ENCODE measurements around the gene TIMM10B.

Gene TIMM10B, protein sequence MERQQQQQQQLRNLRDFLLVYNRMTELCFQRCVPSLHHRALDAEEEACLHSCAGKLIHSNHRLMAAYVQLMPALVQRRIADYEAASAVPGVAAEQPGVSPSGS

DNA sequence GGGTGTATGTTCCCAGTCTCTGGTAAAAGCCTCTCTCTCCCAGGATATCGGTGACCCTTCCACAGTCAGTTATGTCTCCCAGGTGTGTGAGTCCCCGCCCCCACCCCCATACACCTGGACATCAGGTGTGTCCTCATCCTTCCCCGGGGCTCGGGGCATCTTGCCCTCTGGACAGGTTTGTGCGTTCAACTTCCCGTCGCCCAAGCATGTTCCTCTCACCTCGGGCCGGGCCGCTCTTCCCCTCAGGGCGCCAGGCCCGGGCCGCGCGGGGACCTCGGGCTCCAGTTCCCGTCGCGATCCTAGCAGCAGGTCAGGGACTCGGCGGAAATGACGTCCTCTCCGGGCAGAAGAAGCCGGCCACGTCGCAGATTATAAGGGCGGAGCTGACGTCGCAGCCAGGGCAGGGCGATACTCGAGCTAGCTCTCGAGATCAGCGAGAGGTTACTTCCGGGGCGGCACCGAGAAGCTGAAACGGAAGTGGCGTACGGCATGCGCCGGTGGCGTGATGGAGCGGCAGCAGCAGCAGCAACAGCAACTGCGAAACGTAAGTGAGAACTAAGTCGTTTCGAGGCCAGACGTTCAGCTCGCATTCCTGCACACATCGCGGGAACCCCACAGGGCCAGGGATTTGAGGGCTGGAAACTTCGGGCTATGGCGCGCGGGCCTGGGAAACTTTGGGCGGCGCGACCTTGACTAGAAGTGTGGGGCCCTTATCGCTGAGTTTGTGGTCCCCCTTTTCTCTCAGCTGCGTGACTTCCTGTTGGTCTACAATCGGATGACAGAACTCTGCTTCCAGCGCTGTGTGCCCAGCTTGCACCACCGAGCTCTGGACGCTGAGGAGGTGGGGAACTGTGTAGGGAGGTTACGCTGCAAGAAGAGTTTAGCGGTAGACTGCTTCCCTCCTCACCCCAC lies at the start of gene TIMM10B, which contains the start of gene ARFIP2:
Gene TIMM10B (plus strand): TSS at position 490 of the 912 bp plus-strand sequence. CDS start 16 bp downstream, at position 506.
Gene ARFIP2 (minus strand): TSS at position 320 of the 912 bp plus-strand sequence. CDS start 910 bp downstream, outside the sequence.
- Histone ChIP-seq H3K27ac (ENCODE audit: low read depth, low read length) (peak within 1 kb of the TSS; percentile 86), H3K36me3 (ENCODE audit: control insufficient read depth, insufficient read depth, low read length) (peaks cover 77% of the 10 kb centered on the region), H3K4me3 (ENCODE audit: low read depth, low read length) (peak within 1 kb of the TSS; percentile 97), H3K9ac (ENCODE audit: low read length) (peak within 1 kb of the TSS; percentile 92), H3K4me1 (ENCODE audit: control insufficient read depth, insufficient read depth, low read length) (peaks cover 14% of the 10 kb centered on the region), H3K27me3 (ENCODE audit: control insufficient read depth, insufficient read depth, low read length) (no peaks in the 10 kb centered on the region), H3K9me3 (ENCODE audit: control insufficient read depth, insufficient read depth, low read depth, low read length) (no peaks in the 10 kb centered on the region)

GRCh38 chr11:6431861-6432260 lies 49.4 kb upstream of the TIMM10B start:
- Histone ChIP-seq H3K27me3 (ENCODE audit: control insufficient read depth, insufficient read depth, low read length) (no peaks in the 10 kb centered on the region), H3K4me1 (ENCODE audit: control insufficient read depth, insufficient read depth, low read length) (0 out of 2 replicates have a peak, but pooled peaks cover 4% of the 10 kb centered on the region), H3K36me3 (ENCODE audit: control insufficient read depth, insufficient read depth, low read length) (no peaks in the 10 kb centered on the region), H3K9me3 (ENCODE audit: control insufficient read depth, insufficient read depth, low read depth, low read length) (no peaks in the 10 kb centered on the region), H3K4me3 (ENCODE audit: low read depth, low read length) (no peak overlapping the region), H3K9ac (ENCODE audit: low read length) (no peak overlapping the region), H3K27ac (ENCODE audit: low read depth, low read length) (no peak overlapping the region)

GRCh38 chr11:6433998-6434660 lies 47.2 kb upstream of the TIMM10B start:
- Histone ChIP-seq H3K4me3 (ENCODE audit: low read depth, low read length) (no peak overlapping the region), H3K27me3 (ENCODE audit: control insufficient read depth, insufficient read depth, low read length) (no peaks in the 10 kb centered on the region), H3K27ac (ENCODE audit: low read depth, low read length) (no peak overlapping the region), H3K4me1 (ENCODE audit: control insufficient read depth, insufficient read depth, low read length) (no peaks in the 10 kb centered on the region), H3K9me3 (ENCODE audit: control insufficient read depth, insufficient read depth, low read depth, low read length) (no peaks in the 10 kb centered on the region), H3K36me3 (ENCODE audit: control insufficient read depth, insufficient read depth, low read length) (no peaks in the 10 kb centered on the region), H3K9ac (ENCODE audit: low read length) (no peak overlapping the region)

DNA sequence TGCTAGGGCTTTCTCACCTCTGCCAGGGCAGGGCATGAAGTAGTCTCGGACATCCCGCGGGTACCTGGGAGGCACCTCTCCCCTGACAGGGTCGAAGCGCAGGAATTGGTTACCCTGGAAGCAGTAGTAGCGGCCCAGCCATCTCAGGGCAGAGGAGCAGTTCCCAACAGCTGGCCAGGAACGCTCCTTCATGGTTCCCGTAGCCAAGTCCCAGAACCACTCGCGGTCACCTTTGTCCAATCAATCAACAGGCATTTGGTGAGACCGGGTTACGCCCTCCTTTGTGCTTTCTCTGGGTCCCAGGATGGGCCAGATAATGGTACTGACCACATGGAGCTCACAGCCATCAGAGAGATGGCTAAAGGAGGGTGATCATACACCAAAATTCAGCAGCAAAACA lies 43.9 kb upstream of the TIMM10B start:
- H3K27ac ChIP-seq (ENCODE audit: low read depth, low read length): no peak overlapping the region
- no peaks in the 10 kb centered on the region for H3K36me3 ChIP-seq (ENCODE audit: control insufficient read depth, insufficient read depth, low read length)
- H3K4me3 ChIP-seq (ENCODE audit: low read depth, low read length): no peak overlapping the region
- H3K9me3 ChIP-seq (ENCODE audit: control insufficient read depth, insufficient read depth, low read depth, low read length): no peaks in the 10 kb centered on the region
- no peak overlapping the region for H3K9ac ChIP-seq (ENCODE audit: low read length)
- no peaks in the 10 kb centered on the region for H3K27me3 ChIP-seq (ENCODE audit: control insufficient read depth, insufficient read depth, low read length)
- H3K4me1 ChIP-seq (ENCODE audit: control insufficient read depth, insufficient read depth, low read length): peaks cover 9% of the 10 kb centered on the region; the same call in 1 of the 2 replicates

- no peak overlapping the region for H3K4me3 ChIP-seq (ENCODE audit: low read depth, low read length)
- no peaks in the 10 kb centered on the region for H3K27me3 ChIP-seq (ENCODE audit: control insufficient read depth, insufficient read depth, low read length)
- no peaks in the 10 kb centered on the region for H3K36me3 ChIP-seq (ENCODE audit: control insufficient read depth, insufficient read depth, low read length)
- no peak overlapping the region for H3K9ac ChIP-seq (ENCODE audit: low read length)
- peaks cover 9% of the 10 kb centered on the region; the same call in 1 of the 2 replicates for H3K4me1 ChIP-seq (ENCODE audit: control insufficient read depth, insufficient read depth, low read length)
- no peaks in the 10 kb centered on the region for H3K9me3 ChIP-seq (ENCODE audit: control insufficient read depth, insufficient read depth, low read depth, low read length)
- H3K27ac ChIP-seq (ENCODE audit: low read depth, low read length): no peak overlapping the region
Measured at GRCh38 chr11:6437993-6438392, 43.3 kb upstream of the TIMM10B start.

- Histone ChIP-seq H3K27ac (ENCODE audit: low read depth, low read length) (no peak overlapping the region), H3K9ac (ENCODE audit: low read length) (no peak overlapping the region), H3K9me3 (ENCODE audit: control insufficient read depth, insufficient read depth, low read depth, low read length) (no peaks in the 10 kb centered on the region), H3K4me3 (ENCODE audit: low read depth, low read length) (no peak overlapping the region), H3K36me3 (ENCODE audit: control insufficient read depth, insufficient read depth, low read length) (no peaks in the 10 kb centered on the region), H3K4me1 (ENCODE audit: control insufficient read depth, insufficient read depth, low read length) (peaks cover 12% of the 10 kb centered on the region; the same call in 1 of the 2 replicates), H3K27me3 (ENCODE audit: control insufficient read depth, insufficient read depth, low read length) (no peaks in the 10 kb centered on the region)
Measured at GRCh38 chr11:6438979-6439571, 42.2 kb upstream of the TIMM10B start.

- Histone ChIP-seq H3K4me1 (ENCODE audit: control insufficient read depth, insufficient read depth, low read length) (peaks cover 12% of the 10 kb centered on the region; the same call in 1 of the 2 replicates), H3K9ac (ENCODE audit: low read length) (no peak within 1 kb of the TSS), H3K9me3 (ENCODE audit: control insufficient read depth, insufficient read depth, low read depth, low read length) (no peaks in the 10 kb centered on the region), H3K27me3 (ENCODE audit: control insufficient read depth, insufficient read depth, low read length) (no peaks in the 10 kb centered on the region), H3K27ac (ENCODE audit: low read depth, low read length) (no peak within 1 kb of the TSS), H3K4me3 (ENCODE audit: low read depth, low read length) (no peak within 1 kb of the TSS), H3K36me3 (ENCODE audit: control insufficient read depth, insufficient read depth, low read length) (no peaks in the 10 kb centered on the region)
Measured at GRCh38 chr11:6440906-6441358, 40.4 kb upstream of the TIMM10B start, which contains the start of gene HPX. Gene HPX, minus strand, starts transcription at chr11:6440987. Its CDS starts 24 bp downstream, at chr11:6440963.

GRCh38 chr11:6442441-6442840 lies 38.9 kb upstream of the TIMM10B start:
- H3K4me1 ChIP-seq (ENCODE audit: control insufficient read depth, insufficient read depth, low read length): peaks cover 12% of the 10 kb centered on the region; the same call in 1 of the 2 replicates
- H3K4me3 ChIP-seq (ENCODE audit: low read depth, low read length): no peak overlapping the region
- H3K9ac ChIP-seq (ENCODE audit: low read length): no peak overlapping the region
- H3K27me3 ChIP-seq (ENCODE audit: control insufficient read depth, insufficient read depth, low read length): no peaks in the 10 kb centered on the region
- H3K9me3 ChIP-seq (ENCODE audit: control insufficient read depth, insufficient read depth, low read depth, low read length): no peaks in the 10 kb centered on the region
- no peaks in the 10 kb centered on the region for H3K36me3 ChIP-seq (ENCODE audit: control insufficient read depth, insufficient read depth, low read length)
- no peak overlapping the region for H3K27ac ChIP-seq (ENCODE audit: low read depth, low read length)

GRCh38 chr11:6443269-6444003 lies 37.9 kb upstream of the TIMM10B start:
- Histone ChIP-seq H3K9ac (ENCODE audit: low read length) (no peak overlapping the region), H3K27me3 (ENCODE audit: control insufficient read depth, insufficient read depth, low read length) (no peaks in the 10 kb centered on the region), H3K36me3 (ENCODE audit: control insufficient read depth, insufficient read depth, low read length) (no peaks in the 10 kb centered on the region), H3K4me3 (ENCODE audit: low read depth, low read length) (no peak overlapping the region), H3K9me3 (ENCODE audit: control insufficient read depth, insufficient read depth, low read depth, low read length) (no peaks in the 10 kb centered on the region), H3K27ac (ENCODE audit: low read depth, low read length) (no peak overlapping the region), H3K4me1 (ENCODE audit: control insufficient read depth, insufficient read depth, low read length) (peaks cover 12% of the 10 kb centered on the region; the same call in 1 of the 2 replicates)

DNA sequence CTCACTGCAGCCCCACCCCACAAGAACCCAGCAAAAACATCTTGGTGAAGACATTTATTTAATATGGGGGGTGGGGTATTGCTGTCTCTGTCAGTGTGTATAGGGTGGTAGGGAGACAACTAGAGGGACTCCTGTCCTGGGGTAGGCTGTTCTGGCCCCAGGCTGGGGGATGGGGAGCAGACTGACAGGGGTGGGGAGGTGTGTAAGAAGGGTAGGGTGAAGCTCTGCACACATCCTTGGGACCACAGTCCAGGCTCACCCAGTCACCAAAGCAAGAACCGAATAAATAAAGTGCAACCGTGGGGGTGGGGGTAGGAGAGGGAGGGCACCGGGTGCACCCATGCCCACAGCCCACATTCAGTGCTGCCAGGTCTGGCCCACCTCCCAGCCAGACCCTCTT lies 32.7 kb upstream of the TIMM10B start:
- H3K4me3 ChIP-seq (ENCODE audit: low read depth, low read length): no peak overlapping the region
- no peaks in the 10 kb centered on the region for H3K27me3 ChIP-seq (ENCODE audit: control insufficient read depth, insufficient read depth, low read length)
- H3K9ac ChIP-seq (ENCODE audit: low read length): no peak overlapping the region
- peaks cover 23% of the 10 kb centered on the region for H3K36me3 ChIP-seq (ENCODE audit: control insufficient read depth, insufficient read depth, low read length)
- no peaks in the 10 kb centered on the region for H3K4me1 ChIP-seq (ENCODE audit: control insufficient read depth, insufficient read depth, low read length)
- no peaks in the 10 kb centered on the region for H3K9me3 ChIP-seq (ENCODE audit: control insufficient read depth, insufficient read depth, low read depth, low read length)
- H3K27ac ChIP-seq (ENCODE audit: low read depth, low read length): no peak overlapping the region
